Measurements from ENCODE around the gene DTNB. TPM values are rescaled to one million over a fixed set of nuclear protein-coding genes. Genes with fewer than 3 reads are reported as not detected.

DTNB gene
- polyA plus RNA-seq, 1 of the 3 experiments (the other 2 are of a cell fraction) = 15.3 TPM

- no peaks in the 10 kb centered on the region for H3K27me3 ChIP-seq (ENCODE audit: insufficient read depth)
- CTCF ChIA-PET = no interaction called here
Observed at GRCh38 chr2:25570161-25570845, 103.1 kb downstream of the DTNB start.

GRCh38 chr2:25567406-25567805 lies 106.0 kb downstream of the DTNB start:
- ChIA-PET POLR2A (no interaction called here), CTCF (interaction anchor here (0.7 to 3.6 kb wide), 23 partner anchors 10 to 339 kb away, joined by 3 to 20 read pairs (median 4); partner anchors contain the start of gene DNMT3A)
- no peaks in the 10 kb centered on the region for H3K9me3 ChIP-seq
- no peak overlapping the region; a peak in 1 of 4 replicates for H3K4me3 ChIP-seq (ENCODE audit: low read depth in 2 of 2, low read length in 1 of 2)
- no peak overlapping the region for H3K4me2 ChIP-seq
- no peak for TF ChIP-seq NRF1 (IDR thresholded peaks at IDR 0.05; ENCODE audit: low read depth, low read length)
- peak; percentile 78 for TF ChIP-seq CTCF (IDR thresholded peaks at IDR 0.05)
- peak; percentile 81 for TF ChIP-seq RAD21 (IDR thresholded peaks at IDR 0.05; ENCODE audit: low read length)
- no peak for TF ChIP-seq REST (IDR thresholded peaks at IDR 0.05; ENCODE audit: low read depth, low read length)
- TF ChIP-seq SMC3 (IDR thresholded peaks at IDR 0.05; ENCODE audit: low read depth, low read length) = peak; percentile 59; the same call in 1 of the 2 replicates
- H3K27me3 ChIP-seq (ENCODE audit: insufficient read depth) = no peaks in the 10 kb centered on the region
- H2AFZ ChIP-seq (ENCODE audit: low read depth) = peak overlapping the region; percentile 39; the same call in 1 of the 2 replicates
- no peaks in the 10 kb centered on the region for H3F3A ChIP-seq (replicated peaks; ENCODE audit: insufficient read depth)
- 54% methylated on average over 1 of the region's 1 CpG for WGBS (ENCODE audit: low lambda C conversion rate)
- peak; percentile 55 for DNase-seq
- no peaks in the 10 kb centered on the region for H3K79me2 ChIP-seq (ENCODE audit: insufficient read depth)
- no peaks in the 10 kb centered on the region for H4K20me1 ChIP-seq (ENCODE audit: insufficient read depth)
- no peak overlapping the region for H3K9ac ChIP-seq
- H3K27ac ChIP-seq (ENCODE audit: low read depth in 2 of 2, low read length in 1 of 2) = no peak overlapping the region
- no peaks in the 10 kb centered on the region for H3K9me2 ChIP-seq
- H3K36me3 ChIP-seq (replicated peaks in 1 of 2; ENCODE audit: control insufficient read depth in 1 of 2, insufficient read depth in 2 of 2, low read length in 1 of 2) = no peaks in the 10 kb centered on the region
- H3K4me1 ChIP-seq (ENCODE audit: control insufficient read depth in 1 of 2, insufficient read depth in 2 of 2, low read depth in 1 of 2, low read length in 1 of 2) = peaks cover 0 to 7% of the 10 kb centered on the region in 2 experiments; a peak in 1 of 4 replicates

More at GRCh38 chr2:25570161-25570845, 103.1 kb downstream of the DTNB start:
- 84% methylated on average over 3 of the region's 3 CpGs for WGBS (ENCODE audit: low lambda C conversion rate)
- H2AFZ ChIP-seq (ENCODE audit: low read depth) = no peak overlapping the region
- no peaks in the 10 kb centered on the region for H3F3A ChIP-seq (replicated peaks; ENCODE audit: insufficient read depth)
- H3K27ac ChIP-seq (ENCODE audit: low read depth in 2 of 2, low read length in 1 of 2) = no peak overlapping the region
- peaks cover 0 to 7% of the 10 kb centered on the region in 2 experiments; a peak in 1 of 4 replicates for H3K4me1 ChIP-seq (ENCODE audit: control insufficient read depth in 1 of 2, insufficient read depth in 2 of 2, low read depth in 1 of 2, low read length in 1 of 2)
- no peaks in the 10 kb centered on the region for H3K9me2 ChIP-seq
- no peaks in the 10 kb centered on the region for H3K9me3 ChIP-seq
- H3K9ac ChIP-seq = no peak overlapping the region
- POLR2A ChIA-PET = no interaction called here
- no peak for DNase-seq
- H3K36me3 ChIP-seq (replicated peaks in 1 of 2; ENCODE audit: control insufficient read depth in 1 of 2, insufficient read depth in 2 of 2, low read length in 1 of 2) = peaks cover 0 to 2% of the 10 kb centered on the region in 2 experiments
- H4K20me1 ChIP-seq (ENCODE audit: insufficient read depth) = no peaks in the 10 kb centered on the region
- no peak overlapping the region for H3K4me3 ChIP-seq (ENCODE audit: low read depth in 2 of 2, low read length in 1 of 2)
- H3K79me2 ChIP-seq (ENCODE audit: insufficient read depth) = no peaks in the 10 kb centered on the region
- H3K4me2 ChIP-seq = no peak overlapping the region
- TF ChIP-seq EZH2phosphoT487 (IDR thresholded peaks at IDR 0.05; ENCODE audit: borderline replicate concordance, low read depth) (no peak), MEF2A (IDR thresholded peaks at IDR 0.05; ENCODE audit: borderline replicate concordance, low read depth) (no peak), POLR2AphosphoS5 (IDR thresholded peaks at IDR 0.05; ENCODE audit: low read depth, low read length) (no peak), EP300 (IDR thresholded peaks at IDR 0.05; ENCODE audit: borderline replicate concordance in 1 of 2, low read depth in 1 of 2, low read length in 1 of 2) (no peak), RFX5 (IDR thresholded peaks at IDR 0.05; ENCODE audit: low read length) (no peak), CTCF (IDR thresholded peaks at IDR 0.05) (no peak), FOXJ3 (CRISPR knock-in tag; IDR thresholded peaks at IDR 0.05) (no peak), TCF12 (IDR thresholded peaks at IDR 0.05) (no peak), JUND (IDR thresholded peaks at IDR 0.05) (no peak), MXI1 (IDR thresholded peaks at IDR 0.05; ENCODE audit: low read depth, low read length) (no peak)
- TF ChIP-seq, protein P1, sequence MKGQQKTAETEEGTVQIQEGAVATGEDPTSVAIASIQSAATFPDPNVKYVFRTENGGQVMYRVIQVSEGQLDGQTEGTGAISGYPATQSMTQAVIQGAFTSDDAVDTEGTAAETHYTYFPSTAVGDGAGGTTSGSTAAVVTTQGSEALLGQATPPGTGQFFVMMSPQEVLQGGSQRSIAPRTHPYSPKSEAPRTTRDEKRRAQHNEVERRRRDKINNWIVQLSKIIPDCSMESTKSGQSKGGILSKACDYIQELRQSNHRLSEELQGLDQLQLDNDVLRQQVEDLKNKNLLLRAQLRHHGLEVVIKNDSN (IDR thresholded peaks at IDR 0.05; ENCODE audit: borderline replicate concordance, low read depth) = no peak

Data from SK-N-SH (cell line).